GM12875 (cell line): ENCODE data around the gene TDRKH.
"Not testable (repeated sequence)": the region's sequence is repeated elsewhere in the genome, so short reads cannot be mapped to it uniquely, and the experiment has no call there.

Experiments used
- H3K4me3 ChIP-seq: one replicate; pipeline ENCODE4 v1.5.1; 2011; ENCODE audit warnings: low read depth, low read length, control low read depth
- TF ChIP-seq, protein P1 (sequence below): IDR thresholded peaks from 2 replicates; pipeline ENCODE4 v1.5.1; 2011; ENCODE audit warnings: low read depth, mild to moderate bottlenecking, control low read depth, inconsistent platforms, low read length, moderate library complexity, borderline replicate concordance; ENCODE audit not compliant: insufficient read depth

The TDRKH gene

DNA sequence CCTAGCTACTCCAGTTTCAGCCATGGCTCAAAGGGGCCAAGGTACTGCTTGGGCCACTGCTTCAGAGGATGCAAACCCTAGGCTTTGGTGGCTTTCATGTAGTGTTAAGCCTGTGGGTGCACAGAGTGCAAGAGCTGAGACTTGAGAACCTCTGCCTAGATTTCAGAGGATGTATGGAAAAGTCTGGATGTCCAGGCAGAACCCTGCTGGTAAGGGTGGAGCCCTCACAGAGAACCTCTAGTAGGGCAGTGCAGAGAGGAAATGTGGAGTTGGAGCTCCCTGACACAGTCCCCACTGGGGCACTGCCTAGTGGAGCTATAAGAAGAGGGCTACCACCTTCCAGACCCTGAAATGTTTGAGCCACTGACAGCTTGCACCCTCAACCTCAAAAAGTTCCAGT lies 52.8 kb downstream of the TDRKH start:
- TF ChIP-seq, protein P1, sequence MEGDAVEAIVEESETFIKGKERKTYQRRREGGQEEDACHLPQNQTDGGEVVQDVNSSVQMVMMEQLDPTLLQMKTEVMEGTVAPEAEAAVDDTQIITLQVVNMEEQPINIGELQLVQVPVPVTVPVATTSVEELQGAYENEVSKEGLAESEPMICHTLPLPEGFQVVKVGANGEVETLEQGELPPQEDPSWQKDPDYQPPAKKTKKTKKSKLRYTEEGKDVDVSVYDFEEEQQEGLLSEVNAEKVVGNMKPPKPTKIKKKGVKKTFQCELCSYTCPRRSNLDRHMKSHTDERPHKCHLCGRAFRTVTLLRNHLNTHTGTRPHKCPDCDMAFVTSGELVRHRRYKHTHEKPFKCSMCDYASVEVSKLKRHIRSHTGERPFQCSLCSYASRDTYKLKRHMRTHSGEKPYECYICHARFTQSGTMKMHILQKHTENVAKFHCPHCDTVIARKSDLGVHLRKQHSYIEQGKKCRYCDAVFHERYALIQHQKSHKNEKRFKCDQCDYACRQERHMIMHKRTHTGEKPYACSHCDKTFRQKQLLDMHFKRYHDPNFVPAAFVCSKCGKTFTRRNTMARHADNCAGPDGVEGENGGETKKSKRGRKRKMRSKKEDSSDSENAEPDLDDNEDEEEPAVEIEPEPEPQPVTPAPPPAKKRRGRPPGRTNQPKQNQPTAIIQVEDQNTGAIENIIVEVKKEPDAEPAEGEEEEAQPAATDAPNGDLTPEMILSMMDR: no peak
- no peak overlapping the region for H3K4me3 ChIP-seq

DNA sequence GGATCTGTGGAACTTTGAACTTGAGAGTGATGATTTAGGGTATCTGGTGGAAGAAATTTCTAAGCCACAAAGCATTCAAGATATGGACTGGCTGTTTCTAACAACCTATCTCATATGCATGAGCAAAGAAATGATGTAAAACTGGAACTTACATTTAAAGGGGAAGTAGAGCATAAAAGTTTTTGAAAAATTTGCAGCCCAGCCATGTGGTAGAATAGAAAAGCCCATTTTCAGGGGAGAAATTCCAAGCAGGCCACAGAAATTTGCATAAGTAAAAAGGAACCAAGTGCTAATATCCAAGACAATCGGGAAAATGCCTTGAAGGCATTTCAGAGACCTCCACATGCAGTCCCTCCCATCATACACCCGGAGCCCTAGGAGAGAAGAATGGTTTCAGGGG lies 53.3 kb downstream of the TDRKH start:
- TF ChIP-seq, protein P1: no peak
- H3K4me3 ChIP-seq: no peak overlapping the region

DNA sequence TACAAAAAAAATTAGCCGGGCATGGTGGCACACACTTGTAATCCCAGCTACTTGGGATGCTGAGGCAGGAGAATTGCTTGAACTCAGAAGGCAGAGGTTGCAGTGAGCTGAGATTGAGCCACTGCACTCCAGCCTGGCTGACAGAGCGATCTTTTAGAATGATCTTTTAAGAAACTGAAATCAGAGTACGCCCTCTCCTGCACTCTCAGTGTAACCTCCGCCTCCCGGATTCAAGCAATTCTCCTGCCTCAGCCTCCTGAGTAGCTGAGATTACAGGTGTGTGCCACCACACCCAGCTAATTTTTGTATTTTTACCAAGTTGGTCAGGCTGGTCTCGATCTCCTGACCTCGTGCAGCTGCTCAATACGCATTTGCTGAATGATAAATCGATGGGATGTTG lies 56.3 kb downstream of the TDRKH start:
- not testable (repeated sequence) for H3K4me3 ChIP-seq

DNA sequence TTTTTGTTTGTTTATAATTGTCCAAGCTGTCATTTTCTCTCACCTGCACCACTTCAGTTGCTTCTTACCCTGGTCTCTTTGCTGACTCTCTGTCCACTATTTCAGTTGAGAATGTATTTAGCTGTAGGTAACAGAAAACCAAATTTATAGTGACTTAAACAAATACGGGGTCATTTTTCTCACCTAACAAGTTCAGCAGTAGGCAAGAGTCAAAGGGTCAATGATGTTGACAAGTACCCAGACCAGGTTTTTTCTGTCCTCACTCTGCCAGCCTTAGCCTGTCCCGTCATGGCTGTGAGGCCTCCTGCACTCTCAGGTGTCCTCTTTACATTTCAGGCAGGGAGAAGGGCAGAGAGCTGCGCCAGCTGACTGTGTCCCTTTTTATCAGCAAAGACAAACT lies 57.2 kb downstream of the TDRKH start:
- H3K4me3 ChIP-seq: no peak overlapping the region
- TF ChIP-seq, protein P1: no peak

DNA sequence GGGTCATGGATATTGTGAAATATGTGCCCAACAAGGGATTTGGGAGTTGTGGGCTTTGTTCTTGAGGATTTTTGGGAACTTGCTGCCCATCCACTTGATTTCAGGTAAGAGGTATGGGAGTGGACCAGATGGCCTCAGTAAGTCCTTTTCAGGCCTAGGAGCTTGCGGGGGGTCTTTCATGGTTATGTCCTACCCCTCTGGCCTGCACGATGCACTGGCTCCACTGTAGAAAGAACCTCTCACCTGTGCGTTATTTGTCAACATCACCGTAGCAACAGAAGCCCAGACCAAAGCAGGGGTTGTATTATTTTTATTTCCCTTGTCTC lies 60.4 kb downstream of the TDRKH start:
- no peak overlapping the region for H3K4me3 ChIP-seq
- TF ChIP-seq, protein P1: no peak

DNA sequence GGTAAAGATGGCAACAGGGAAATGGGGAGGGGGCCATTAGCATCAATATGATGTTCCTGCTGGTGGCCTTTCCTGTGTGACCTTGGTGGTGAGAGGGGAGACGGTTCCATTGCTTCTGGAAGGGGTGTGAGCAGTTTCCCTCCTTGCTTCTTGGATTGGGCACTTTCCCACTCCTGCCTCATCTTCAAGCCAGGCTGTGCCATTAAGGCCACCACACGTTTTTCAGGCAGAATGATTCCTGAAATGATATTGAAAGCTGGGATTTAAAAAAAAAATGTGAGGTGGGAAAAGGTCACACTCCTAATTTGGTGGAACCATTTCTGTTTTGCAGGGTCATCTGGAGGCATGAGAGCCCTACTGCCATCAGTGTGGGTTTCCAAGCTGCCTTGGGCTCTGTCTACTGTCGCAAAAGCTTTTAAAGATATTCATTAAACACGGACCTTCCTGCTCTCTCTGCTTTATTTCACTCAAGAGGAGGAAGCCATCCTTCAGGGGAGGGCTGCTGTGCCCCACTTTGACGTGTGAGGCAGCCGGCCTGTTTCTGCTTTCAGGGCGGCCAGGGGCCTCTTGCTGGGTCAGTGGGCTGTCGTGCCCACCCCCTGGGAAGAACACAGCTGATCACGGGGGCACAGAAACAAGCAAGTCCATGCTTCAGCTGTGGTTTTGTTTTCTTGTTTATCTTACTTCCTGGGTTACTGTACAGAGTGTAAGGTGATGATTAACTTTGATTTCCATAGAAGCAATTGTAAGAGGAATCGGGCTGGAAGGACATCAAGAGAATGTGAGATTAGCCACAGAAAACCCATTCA lies 60.9 kb downstream of the TDRKH start:
- H3K4me3 ChIP-seq: no peak overlapping the region
- TF ChIP-seq, protein P1: no peak

DNA sequence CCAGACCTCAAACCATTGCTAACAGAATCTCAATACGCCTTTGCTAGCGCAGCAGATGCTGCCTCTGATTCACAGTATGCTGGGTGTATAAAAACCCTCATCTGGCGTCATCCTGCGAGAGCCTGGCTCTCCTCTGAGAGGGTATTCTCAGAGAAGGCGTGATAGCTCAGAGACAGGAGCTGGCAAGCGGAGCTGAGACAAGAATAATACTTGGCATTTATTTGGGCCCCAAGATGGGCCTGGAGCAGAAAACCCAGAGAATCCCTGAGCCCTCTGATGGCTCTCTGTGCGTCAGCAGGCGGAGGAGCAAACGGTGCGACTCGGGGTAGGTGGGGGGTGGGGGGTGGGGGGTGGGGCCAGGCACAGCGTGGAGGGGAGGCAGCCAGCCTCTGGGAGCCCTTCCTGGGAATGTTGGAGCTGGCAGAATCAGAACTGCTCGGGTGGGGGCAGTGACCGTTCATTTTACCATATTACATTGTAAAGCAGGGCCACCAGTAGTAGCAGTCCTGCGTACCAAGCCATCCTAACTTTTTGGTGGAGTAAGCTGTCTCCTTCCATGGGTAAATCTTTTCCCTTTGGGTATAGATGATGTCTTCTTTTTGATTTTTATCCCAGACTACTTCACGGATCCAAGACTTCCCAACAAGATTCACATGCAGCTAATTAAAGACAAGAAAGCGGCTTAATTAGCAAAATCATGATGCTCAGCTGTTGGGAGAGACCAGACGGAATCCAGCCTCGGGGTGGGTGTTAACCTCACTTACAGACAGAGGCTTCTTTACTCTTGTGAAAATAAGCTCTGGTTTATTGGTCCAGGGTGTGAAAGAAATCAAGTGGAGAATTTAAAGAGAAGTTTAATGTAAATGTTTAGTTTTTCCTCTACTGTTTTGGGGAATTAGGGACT lies 61.9 kb downstream of the TDRKH start:
- TF ChIP-seq, protein P1: no peak
- H3K4me3 ChIP-seq: no peak overlapping the region
